ENCODE measurements around the gene CSK. TPM values are rescaled to one million over a fixed set of nuclear protein-coding genes. Genes with fewer than 3 reads are reported as not detected.

Gene CSK
- total RNA-seq, 1 donor from 2014 or later = 37.9 TPM

DNA sequence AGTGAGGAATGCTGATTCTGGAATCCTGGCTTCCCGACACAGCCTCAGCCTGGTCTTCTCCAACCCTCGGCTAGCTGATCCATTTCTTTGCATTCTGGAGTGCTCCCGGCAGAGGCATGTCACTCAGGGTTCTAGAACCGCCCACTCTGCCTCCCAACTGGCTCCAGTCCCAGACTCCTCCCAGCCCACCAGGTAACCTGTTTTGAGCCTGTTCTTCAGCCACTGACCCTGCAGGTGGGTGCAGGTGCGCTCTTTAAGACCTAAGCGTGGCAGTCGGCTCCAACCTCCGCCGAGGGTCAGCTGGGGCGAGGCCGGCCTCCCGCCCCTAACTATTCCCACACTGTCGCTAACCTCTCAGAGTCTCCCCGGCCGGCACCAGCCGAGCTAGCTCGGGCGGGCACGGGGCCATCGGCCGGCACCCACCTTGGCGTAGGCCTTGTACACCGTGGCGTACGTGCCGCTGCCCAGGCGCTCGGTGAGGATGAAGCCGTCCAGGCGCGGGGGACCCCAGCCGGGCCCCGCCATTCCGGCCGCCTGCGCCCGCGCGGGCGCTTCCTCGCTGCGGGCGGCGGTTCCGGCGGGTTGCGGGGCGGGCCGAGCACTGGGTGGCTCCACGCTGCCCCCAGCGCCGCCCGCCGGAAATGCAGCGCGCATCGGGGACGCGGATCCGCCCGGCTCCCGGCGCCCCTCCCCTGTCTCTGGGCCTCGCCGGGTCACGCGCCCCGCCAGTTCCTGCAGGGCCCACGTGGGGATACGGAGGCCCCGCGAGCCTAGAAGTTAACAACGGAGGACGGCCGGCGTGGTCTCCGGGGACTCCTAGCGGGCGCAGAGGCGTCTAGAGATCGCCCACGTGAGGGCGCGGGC, 60.9 kb downstream of the CSK start, which contains the start of gene ULK3:
Gene ULK3, minus strand, starts transcription at position 576 of the 864 bp plus-strand sequence. Its CDS starts 51 bp downstream, at position 525.
- DNase-seq (ENCODE audit: low read depth in 2 of 2) = peak; percentile 86 to 87

DNA sequence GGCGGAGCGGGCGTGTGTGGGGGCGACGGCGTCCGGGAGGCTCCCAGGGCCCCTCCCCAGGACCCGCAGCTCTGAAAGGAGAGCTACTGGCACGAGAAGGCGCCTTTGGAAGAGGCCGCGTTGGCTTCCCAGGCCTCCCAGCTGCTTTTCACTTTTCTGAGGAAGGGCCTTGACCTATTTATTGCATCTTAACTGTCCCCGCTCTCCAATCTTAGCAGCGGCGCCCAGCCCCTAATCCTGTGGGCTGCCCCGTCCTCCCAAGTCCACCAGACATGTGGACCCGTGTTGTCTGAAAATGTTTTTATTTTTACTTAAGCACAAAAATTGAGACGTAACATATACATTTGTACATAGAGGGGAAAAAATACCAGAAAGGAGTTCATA, 61.6 kb downstream of the CSK start:
- DNase-seq (ENCODE audit: low read depth in 2 of 2) = no peak

DNA sequence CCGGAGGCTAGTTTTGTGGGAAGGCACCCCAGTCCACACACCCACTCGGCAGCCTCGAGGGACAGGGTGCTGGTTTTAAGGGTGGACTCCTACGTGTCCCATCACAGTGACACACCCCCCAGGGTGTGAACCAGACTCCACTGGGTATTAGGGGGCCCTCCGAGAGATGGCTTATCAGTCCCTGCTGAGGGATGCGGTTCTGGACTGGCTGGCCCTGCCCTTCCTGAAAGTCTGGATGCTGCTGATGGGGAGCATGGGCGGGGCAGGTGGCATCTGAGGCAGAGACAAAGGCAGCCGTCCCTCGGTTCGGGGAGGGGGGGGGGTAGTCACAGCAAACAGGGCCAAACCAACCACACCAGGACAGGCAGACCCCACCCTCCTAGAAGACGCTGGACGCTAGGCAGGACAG, 62.0 kb downstream of the CSK start:
- DNase-seq (ENCODE audit: low read depth in 2 of 2) = no peak

DNA sequence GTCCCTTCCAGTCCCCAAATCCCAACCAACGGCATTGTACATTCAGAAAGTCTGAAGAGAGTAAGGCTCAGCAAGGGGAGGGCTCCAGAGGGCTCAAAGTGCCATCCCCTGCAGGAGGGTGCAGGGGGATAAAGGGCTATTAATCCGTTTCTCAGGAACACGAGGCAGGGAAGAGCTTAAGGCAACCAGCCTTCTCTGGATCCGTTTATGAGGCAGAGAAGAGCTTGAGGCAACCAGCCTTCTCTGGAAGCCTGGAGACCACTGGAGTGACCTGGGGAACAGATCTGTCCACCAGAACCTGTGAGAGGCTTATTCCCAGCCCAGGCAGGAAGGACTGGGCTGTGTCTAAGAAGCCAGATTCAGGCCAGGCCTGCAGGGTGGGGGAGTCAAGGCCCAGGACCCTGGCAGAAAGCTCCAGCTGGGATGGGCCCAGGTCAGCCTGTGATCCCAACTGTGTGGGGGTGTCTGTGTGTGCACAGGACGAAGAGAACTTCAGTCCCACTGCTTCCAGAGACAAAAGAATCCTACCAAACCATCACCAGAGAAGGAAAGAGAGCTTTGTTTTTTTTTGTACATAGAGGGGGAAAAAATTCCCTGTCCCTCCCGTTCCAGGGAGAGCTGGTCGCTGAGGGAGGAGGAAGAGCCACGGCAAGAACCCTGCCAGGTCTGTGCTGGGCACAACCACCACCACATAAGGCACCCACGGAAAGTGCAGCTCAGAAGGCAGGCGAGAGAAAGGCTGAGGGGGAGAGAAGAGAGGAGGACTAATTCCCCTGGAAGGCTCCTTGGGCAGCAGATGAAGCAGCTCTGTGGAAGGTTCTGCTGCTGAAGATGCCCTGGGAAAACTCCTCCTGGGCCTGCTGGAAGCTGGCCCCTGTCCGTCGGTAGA, 62.7 kb downstream of the CSK start:
- no peak for DNase-seq (ENCODE audit: low read depth in 2 of 2)

DNA sequence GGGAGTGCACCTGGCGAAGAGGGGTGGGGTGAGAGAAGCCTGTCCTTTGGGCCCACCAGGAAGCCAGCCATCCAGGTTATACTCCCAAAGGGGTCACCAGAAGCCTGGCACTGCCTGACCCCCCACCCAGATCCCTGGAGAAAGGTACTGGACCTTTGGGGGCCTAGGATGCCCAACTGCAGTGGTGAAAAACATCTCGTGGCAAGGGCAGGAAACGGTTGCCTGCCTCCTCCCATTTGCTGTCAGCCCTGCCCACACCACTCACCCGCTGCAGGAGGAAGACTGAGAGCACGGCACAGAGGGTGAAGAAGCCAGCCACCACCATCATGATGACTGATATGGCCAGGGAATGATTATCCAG, 63.3 kb downstream of the CSK start:
- no peak for DNase-seq (ENCODE audit: low read depth in 2 of 2)

DNA sequence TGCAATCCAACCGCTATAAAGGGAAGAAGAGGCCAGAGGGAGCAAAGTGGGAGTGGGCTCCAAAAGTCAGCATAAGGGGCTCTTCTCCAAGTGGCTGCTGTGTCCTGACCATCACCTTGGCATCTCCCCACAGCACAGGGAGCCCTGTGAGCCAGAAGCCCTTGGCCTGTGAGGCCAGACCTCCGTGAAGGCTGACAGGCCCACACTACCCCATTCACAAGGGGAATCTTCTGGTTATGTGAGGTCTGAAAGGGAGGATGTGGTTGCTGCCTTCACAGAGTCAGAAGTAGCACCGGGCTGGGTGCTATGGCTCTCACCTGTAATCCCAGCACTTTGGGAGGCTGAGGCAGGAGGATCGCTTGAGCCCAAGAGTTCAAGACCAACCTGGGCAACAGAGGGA, 63.7 kb downstream of the CSK start:
- no peak for DNase-seq (ENCODE audit: low read depth in 2 of 2)

DNA sequence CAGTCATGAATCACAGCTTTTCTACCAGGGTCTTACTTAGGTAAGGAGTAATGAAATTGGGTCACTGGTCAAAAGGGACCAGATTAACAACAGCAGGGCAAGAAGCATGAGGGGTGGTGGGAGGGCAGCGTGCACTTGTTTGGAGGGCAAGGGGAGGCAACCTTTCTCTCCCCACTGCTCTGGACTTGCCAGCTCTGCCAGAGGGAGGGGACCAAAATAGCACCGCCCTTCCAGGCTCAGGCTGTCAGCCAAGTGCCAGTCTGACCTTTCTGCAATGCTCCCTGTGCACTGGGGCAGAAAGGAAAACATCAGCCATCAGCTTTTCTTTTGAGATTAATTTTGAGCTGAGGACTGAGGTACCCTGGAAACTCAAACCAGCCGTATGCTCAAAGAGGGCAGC, 65.6 kb downstream of the CSK start:
- DNase-seq (ENCODE audit: low read depth in 2 of 2) = no peak

DNA sequence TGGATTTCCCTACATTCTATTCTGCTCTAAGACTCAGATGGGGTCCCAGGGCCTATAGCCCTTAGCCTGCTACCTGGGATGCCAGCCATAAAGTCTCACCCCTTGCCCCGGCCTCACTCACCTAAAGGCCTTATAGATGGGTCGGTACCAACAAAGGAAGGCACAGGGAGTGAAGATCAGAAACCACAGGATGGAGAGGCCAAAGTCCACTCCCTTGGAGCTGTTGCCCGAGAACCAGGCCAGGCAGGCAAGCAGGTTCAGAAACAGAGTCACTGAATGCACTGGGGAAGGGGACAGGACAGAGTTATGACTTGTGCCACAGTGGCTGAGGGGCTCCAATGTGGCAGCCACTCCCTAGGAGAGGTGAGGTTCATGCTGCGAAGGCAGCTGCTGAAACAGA, 68.5 kb downstream of the CSK start:
- DNase-seq (ENCODE audit: low read depth in 2 of 2) = no peak

DNA sequence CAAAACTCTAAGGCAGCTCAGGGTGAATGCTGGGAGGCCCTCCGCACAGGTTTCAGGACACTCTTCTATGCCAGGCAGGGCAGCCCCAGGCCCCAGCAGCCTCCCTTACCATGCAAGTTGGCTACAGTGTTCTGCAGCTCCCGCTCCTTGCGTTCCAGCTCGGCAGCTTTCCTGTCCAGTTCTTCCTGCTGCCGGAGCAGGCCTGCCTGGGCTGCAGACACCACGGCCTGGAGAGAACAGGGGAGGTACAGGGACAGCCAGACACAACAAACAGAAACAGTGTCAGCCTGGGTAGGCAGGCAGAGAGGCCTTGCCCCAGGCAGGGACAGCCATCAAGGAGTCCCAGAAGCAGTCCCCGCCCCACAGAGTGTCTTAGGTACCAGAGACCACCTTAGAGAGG, 70.1 kb downstream of the CSK start:
- DNase-seq (ENCODE audit: low read depth in 2 of 2) = no peak

Other genes with a start within 250 kb of the CSK start
- gene ARID3B, start 240.9 kb upstream of the CSK start, total RNA-seq = 1.3 and 2.8 TPM in 2 replicates
- 31.6 and 48.2 TPM in 2 replicates for gene CLK3, start 166.2 kb upstream of the CSK start, total RNA-seq
- 11.6 and 21.4 TPM in 2 replicates for gene EDC3, start 86.1 kb upstream of the CSK start, total RNA-seq
- 8.5 and 115 TPM in 2 replicates for gene CYP1A1, start 56.6 kb upstream of the CSK start, total RNA-seq
- not detected in 2 replicates for gene CYP1A2, start 33.2 kb upstream of the CSK start, total RNA-seq
- gene LMAN1L, start 30.8 kb downstream of the CSK start, total RNA-seq = not detected in 2 replicates
- not detected in 2 replicates for gene CPLX3, start 44.5 kb downstream of the CSK start, total RNA-seq
- gene ULK3, start 61.1 kb downstream of the CSK start, total RNA-seq = 12.4 and 19.4 TPM in 2 replicates
- 13.7 and 19.2 TPM in 2 replicates for gene SCAMP2, start 91.3 kb downstream of the CSK start, total RNA-seq
- 23.3 and 27.6 TPM in 2 replicates for gene MPI, start 108.0 kb downstream of the CSK start, total RNA-seq
- gene FAM219B, start 124.8 kb downstream of the CSK start, total RNA-seq = 25.1 and 45.6 TPM in 2 replicates
- gene COX5A, start 156.0 kb downstream of the CSK start, total RNA-seq = 55.0 and 61.5 TPM in 2 replicates
- gene RPP25, start 174.7 kb downstream of the CSK start, total RNA-seq = 16.6 and 26.0 TPM in 2 replicates
- 5.6 and 6.1 TPM in 2 replicates for gene SCAMP5, start 213.5 kb downstream of the CSK start, total RNA-seq
- gene PPCDC, start 241.5 kb downstream of the CSK start, total RNA-seq = 5.4 and 6.5 TPM in 2 replicates

Measured in lung microvascular endothelial cell (primary cell).